Measurements from ENCODE around the gene CSF3R. TPM values are rescaled to one million over a fixed set of nuclear protein-coding genes. Genes with fewer than 3 reads are reported as not detected.
"Not testable (repeated sequence)": the region's sequence is repeated elsewhere in the genome, so short reads cannot be mapped to it uniquely, and the experiment has no call there.

CSF3R gene
- polyA plus RNA-seq, 1 donor from 2014 or later, result 1.9 TPM

GRCh38 chr1:36517011-36517771 lies 34.5 kb upstream of the CSF3R start:
- Mint-ChIP-seq H3K4me3 (no peak overlapping the region), H3K27me3 (no peaks in the 10 kb centered on the region), H3K9me3 (no peaks in the 10 kb centered on the region), H3K27ac (peak overlapping the region in 1 of 3 donors; percentile 23), H3K36me3 (no peaks in the 10 kb centered on the region), H3K4me1 (no peaks in the 10 kb centered on the region)

DNA sequence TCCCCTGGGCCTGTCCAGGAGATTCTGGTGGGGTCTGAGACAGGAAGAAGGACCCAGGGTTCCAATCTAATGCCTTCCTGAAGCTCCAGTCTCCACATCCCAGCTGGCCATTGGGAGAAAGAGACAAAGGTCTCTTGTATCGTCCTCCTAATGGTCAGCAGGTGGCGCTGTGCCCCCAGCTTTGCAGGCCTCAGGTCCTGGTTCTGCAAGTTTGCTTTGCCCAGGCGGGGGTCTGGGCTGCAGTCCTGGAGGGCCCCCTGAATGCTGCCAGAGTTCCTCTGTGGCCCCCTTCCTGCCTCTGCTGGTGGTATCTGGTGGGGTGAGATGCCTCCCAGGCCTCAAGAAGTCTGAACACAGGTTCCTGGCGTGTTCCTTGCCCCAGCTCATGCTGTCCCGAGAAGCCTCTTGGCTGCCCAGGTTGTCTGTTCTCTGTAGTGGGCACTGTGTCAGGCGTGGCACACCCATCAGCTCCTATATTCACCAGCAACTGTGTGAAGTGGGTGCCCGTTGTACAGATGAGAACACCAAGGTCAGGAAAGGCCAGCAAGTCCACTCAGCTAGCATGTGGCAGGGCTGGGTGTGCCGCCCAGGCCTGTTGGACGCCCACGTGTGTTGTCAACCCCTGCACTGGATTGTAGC lies 33.8 kb upstream of the CSF3R start:
- Mint-ChIP-seq H3K27me3 (no peaks in the 10 kb centered on the region), H3K4me3 (no peak overlapping the region), H3K36me3 (no peaks in the 10 kb centered on the region), H3K9me3 (no peaks in the 10 kb centered on the region), H3K27ac (no peak overlapping the region), H3K4me1 (no peaks in the 10 kb centered on the region)

DNA sequence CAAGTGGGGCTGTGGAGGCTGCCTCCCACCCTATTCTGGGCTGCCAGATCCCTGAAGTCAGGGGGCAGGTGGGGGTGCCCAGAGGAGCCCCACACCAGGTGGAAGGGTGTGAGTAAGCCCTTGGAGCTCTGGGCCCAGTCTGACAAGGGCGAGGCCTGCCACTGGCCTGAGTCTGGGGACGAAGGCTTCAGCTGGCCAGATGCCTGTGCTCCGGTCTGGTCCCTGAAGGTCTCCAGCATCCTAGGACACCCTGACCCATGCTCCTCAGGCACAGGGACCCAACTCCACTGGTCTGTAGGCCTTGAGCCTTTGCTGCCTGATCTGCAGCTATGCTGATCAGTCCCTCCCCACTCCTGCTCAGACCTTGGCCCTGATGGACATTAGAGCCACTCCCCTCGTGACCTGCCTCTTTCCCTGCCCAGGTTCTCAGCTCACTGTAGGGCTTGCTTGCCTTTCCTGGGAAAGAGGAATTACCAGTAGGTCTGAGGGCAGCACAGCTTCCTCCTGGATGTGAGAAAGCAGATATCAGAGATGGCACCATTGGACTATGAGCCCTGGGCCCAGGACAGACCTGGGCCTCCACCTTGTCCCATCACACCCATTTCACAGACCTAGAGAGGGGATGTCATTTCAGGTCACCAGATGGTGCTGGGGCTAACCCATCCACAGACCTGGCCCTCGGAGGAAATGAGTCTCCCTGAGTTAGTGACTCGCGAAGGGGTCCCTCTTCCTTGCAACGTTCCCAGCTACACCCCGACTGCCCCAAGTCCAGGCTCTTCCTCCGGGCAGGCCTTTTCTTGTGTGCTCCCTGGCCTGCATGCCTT lies 32.8 kb upstream of the CSF3R start:
- no peaks in the 10 kb centered on the region for H3K4me1 Mint-ChIP-seq
- no peaks in the 10 kb centered on the region for H3K27me3 Mint-ChIP-seq
- H3K4me3 Mint-ChIP-seq, result no peak overlapping the region
- no peaks in the 10 kb centered on the region for H3K36me3 Mint-ChIP-seq
- H3K9me3 Mint-ChIP-seq, result no peaks in the 10 kb centered on the region
- no peak overlapping the region for H3K27ac Mint-ChIP-seq

GRCh38 chr1:36514501-36514900 lies 31.8 kb upstream of the CSF3R start:
- Mint-ChIP-seq H3K27ac (no peak overlapping the region), H3K27me3 (peaks cover 3% of the 10 kb centered on the region), H3K4me1 (no peaks in the 10 kb centered on the region), H3K9me3 (no peaks in the 10 kb centered on the region), H3K4me3 (no peak overlapping the region), H3K36me3 (no peaks in the 10 kb centered on the region)

DNA sequence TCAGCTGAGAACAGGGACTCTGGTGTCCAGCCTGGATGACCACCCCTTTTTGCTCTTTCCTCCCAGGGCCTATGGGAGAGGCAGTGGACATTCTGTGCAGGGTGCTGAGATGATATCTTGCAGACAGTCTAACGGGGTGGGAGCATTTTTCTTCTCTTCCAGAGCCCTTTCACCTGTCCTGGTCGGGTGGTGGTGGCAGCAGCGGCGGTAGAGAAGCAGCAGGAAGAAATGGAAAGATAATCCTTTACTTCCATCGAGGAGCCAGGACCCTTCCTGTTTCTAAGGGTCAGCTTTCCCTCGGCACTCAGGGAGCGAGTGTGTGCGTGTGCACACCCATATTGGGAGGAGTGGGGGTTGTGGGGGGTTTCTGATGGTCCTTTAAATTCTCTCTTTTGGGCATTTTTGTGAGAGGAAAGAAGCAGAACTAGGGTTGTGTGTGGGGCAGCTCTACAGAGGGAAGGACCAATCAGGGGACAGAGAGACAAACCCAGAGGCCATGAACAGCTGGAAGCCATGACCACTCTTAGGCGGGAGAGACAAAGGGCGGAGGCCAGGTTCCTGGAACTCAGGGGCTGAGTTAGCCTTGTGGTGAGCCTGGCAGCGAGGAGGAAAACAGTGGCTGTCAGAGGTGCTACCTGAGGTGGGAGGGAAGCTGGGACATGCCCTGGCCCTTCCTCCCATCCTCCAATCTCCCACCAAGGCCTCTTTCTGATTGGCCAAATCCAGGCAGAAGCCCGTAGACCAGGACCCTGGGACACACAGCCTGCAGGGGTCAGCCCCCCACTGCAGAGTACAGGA lies 31.2 kb upstream of the CSF3R start:
- Mint-ChIP-seq H3K9me3 (no peaks in the 10 kb centered on the region), H3K36me3 (no peaks in the 10 kb centered on the region), H3K4me1 (no peaks in the 10 kb centered on the region), H3K27ac (no peak overlapping the region), H3K4me3 (no peak overlapping the region), H3K27me3 (peaks cover 3% of the 10 kb centered on the region)

- no peaks in the 10 kb centered on the region for H3K9me3 Mint-ChIP-seq
- H3K4me3 Mint-ChIP-seq, result no peak overlapping the region
- H3K27me3 Mint-ChIP-seq, result peaks cover 3% of the 10 kb centered on the region
- no peaks in the 10 kb centered on the region for H3K4me1 Mint-ChIP-seq
- no peak overlapping the region for H3K27ac Mint-ChIP-seq
- H3K36me3 Mint-ChIP-seq, result no peaks in the 10 kb centered on the region
Measured at GRCh38 chr1:36512842-36513241, 30.1 kb upstream of the CSF3R start.

- peaks cover 2% of the 10 kb centered on the region for H3K36me3 Mint-ChIP-seq
- H3K4me1 Mint-ChIP-seq, result no peaks in the 10 kb centered on the region
- no peak overlapping the region for H3K4me3 Mint-ChIP-seq
Measured at GRCh38 chr1:36511804-36512798, 29.4 kb upstream of the CSF3R start.

DNA sequence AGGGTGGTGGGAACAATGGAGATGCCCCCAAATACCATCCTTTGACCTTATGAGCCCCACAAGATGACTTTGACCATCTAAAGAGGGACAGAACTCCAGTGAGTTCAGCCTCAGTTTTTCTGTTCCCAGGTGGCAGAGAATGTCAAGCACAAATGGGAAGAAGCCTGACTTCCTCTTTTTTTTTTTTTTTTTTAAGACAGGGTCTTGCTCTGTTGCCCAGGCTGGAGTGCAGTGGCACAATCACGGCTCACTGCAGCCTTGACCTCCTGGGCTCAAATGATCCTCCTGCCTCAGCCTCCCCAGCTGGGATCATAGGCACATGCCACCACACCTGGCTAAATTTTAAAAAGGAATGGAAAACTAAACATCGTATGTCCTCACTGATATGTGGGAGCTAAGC lies 28.5 kb upstream of the CSF3R start:
- not testable (repeated sequence) for H3K36me3 Mint-ChIP-seq, H3K4me1 Mint-ChIP-seq, H3K27me3 Mint-ChIP-seq, H3K4me3 Mint-ChIP-seq, H3K27ac Mint-ChIP-seq, H3K9me3 Mint-ChIP-seq

More at GRCh38 chr1:36511804-36512798, 29.4 kb upstream of the CSF3R start:
- Mint-ChIP-seq H3K27me3 (peaks cover 3% of the 10 kb centered on the region), H3K9me3 (peaks cover 0 to 5% (median 0%) of the 10 kb centered on the region in 3 donors), H3K27ac (no peak overlapping the region)

- Mint-ChIP-seq H3K36me3 (peaks cover 2% of the 10 kb centered on the region), H3K27me3 (peaks cover 13% of the 10 kb centered on the region), H3K27ac (no peak overlapping the region), H3K4me1 (no peaks in the 10 kb centered on the region), H3K4me3 (no peak overlapping the region), H3K9me3 (peaks cover 0 to 5% (median 0%) of the 10 kb centered on the region in 3 donors)
Measured at GRCh38 chr1:36510418-36510817, 27.7 kb upstream of the CSF3R start.

DNA sequence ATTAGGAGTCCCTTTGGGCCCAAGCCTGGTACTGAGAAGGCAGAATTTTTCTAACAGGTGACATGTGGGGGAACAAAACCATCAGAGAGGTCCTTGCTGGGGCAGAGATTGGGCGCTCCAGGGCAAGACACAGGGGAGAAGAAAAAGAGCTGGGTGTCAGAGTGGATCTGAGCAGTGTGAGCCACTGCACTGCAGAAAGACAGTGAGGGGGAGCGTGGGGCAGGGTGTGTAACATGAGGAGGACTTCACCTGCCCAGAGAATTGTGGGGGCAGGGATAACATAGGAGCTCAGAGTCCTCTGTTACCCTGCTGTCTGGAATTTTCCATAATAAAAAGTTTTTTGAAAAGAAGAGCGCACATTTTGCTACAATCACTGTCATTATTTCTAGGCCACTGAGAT lies 25.5 kb upstream of the CSF3R start:
- H3K27ac Mint-ChIP-seq, result no peak overlapping the region
- peaks cover 2% of the 10 kb centered on the region for H3K36me3 Mint-ChIP-seq
- H3K4me3 Mint-ChIP-seq, result no peak overlapping the region
- peaks cover 15% of the 10 kb centered on the region for H3K27me3 Mint-ChIP-seq
- H3K9me3 Mint-ChIP-seq, result peaks cover 0 to 5% (median 0%) of the 10 kb centered on the region in 3 donors
- H3K4me1 Mint-ChIP-seq, result no peaks in the 10 kb centered on the region

GRCh38 chr1:36506276-36506920 lies 23.7 kb upstream of the CSF3R start:
- Mint-ChIP-seq H3K9me3 (peaks cover 0 to 5% (median 0%) of the 10 kb centered on the region in 3 donors), H3K4me1 (no peaks in the 10 kb centered on the region), H3K27me3 (peaks cover 18% of the 10 kb centered on the region), H3K4me3 (no peak overlapping the region), H3K27ac (no peak overlapping the region), H3K36me3 (peaks cover 2% of the 10 kb centered on the region)

- Mint-ChIP-seq H3K4me3 (no peak overlapping the region), H3K9me3 (peaks cover 0 to 5% (median 0%) of the 10 kb centered on the region in 3 donors), H3K36me3 (peaks cover 2% of the 10 kb centered on the region), H3K4me1 (no peaks in the 10 kb centered on the region), H3K27ac (no peak overlapping the region), H3K27me3 (peaks cover 15% of the 10 kb centered on the region)
Measured at GRCh38 chr1:36503733-36504132, 21.0 kb upstream of the CSF3R start.

- no peak overlapping the region for H3K27ac Mint-ChIP-seq
- peaks cover 15% of the 10 kb centered on the region for H3K27me3 Mint-ChIP-seq
- H3K36me3 Mint-ChIP-seq, result peaks cover 2% of the 10 kb centered on the region
- H3K9me3 Mint-ChIP-seq, result peaks cover 0 to 5% (median 0%) of the 10 kb centered on the region in 3 donors
- no peaks in the 10 kb centered on the region for H3K4me1 Mint-ChIP-seq
- H3K4me3 Mint-ChIP-seq, result no peak overlapping the region
Measured at GRCh38 chr1:36503159-36503558, 20.4 kb upstream of the CSF3R start.
